HS-5 (cell line): ENCODE results near the gene NCOR2.

Source experiments
- DNase-seq: peaks from one replicate; pipeline ENCODE4 v3.0.0-alpha.2; 2012; ENCODE audit warnings: low read depth

The NCOR2 gene

GRCh38 chr12:124559182-124560017, 8.0 kb downstream of the NCOR2 start:
- no peak for DNase-seq

- no peak for DNase-seq
Measured at GRCh38 chr12:124558313-124558712, 9.1 kb downstream of the NCOR2 start.

- DNase-seq = no peak
Measured at GRCh38 chr12:124557518-124558223, 9.7 kb downstream of the NCOR2 start.

GRCh38 chr12:124556896-124557501, 10.4 kb downstream of the NCOR2 start:
- DNase-seq = no peak

GRCh38 chr12:124556074-124556466, 11.3 kb downstream of the NCOR2 start:
- no peak for DNase-seq

GRCh38 chr12:124555168-124556073, 12.0 kb downstream of the NCOR2 start:
- DNase-seq = no peak

GRCh38 chr12:124554429-124555029, 12.9 kb downstream of the NCOR2 start:
- no peak for DNase-seq

- no peak for DNase-seq
Measured at GRCh38 chr12:124553862-124554428, 13.5 kb downstream of the NCOR2 start.

GRCh38 chr12:124551268-124552144, 15.9 kb downstream of the NCOR2 start:
- no peak for DNase-seq

- no peak for DNase-seq
Measured at GRCh38 chr12:124550123-124551089, 17.0 kb downstream of the NCOR2 start.

GRCh38 chr12:124549629-124550028, 17.8 kb downstream of the NCOR2 start:
- no peak for DNase-seq

- DNase-seq = no peak
Measured at GRCh38 chr12:124548854-124549378, 18.5 kb downstream of the NCOR2 start.

- no peak for DNase-seq
Measured at GRCh38 chr12:124547626-124548025, 19.8 kb downstream of the NCOR2 start.

GRCh38 chr12:124545508-124546418, 21.6 kb downstream of the NCOR2 start:
- no peak for DNase-seq

GRCh38 chr12:124544983-124545382, 22.4 kb downstream of the NCOR2 start:
- DNase-seq = no peak

GRCh38 chr12:124544311-124544970, 23.0 kb downstream of the NCOR2 start:
- no peak for DNase-seq
